HG03135 (cell line): ENCODE results near the gene TEDC1.
"Not testable (repeated sequence)": the region's sequence is repeated elsewhere in the genome, so short reads cannot be mapped to it uniquely, and the experiment has no call there.

Experiments
- ATAC-seq: cut with Tn5 transposase; IDR thresholded peaks from one replicate; pipeline ENCODE4 v1.9.1; 2021; ENCODE audit warnings: mild to moderate bottlenecking, moderate library complexity; ENCODE audit not compliant: unreplicated experiment

The TEDC1 gene

DNA sequence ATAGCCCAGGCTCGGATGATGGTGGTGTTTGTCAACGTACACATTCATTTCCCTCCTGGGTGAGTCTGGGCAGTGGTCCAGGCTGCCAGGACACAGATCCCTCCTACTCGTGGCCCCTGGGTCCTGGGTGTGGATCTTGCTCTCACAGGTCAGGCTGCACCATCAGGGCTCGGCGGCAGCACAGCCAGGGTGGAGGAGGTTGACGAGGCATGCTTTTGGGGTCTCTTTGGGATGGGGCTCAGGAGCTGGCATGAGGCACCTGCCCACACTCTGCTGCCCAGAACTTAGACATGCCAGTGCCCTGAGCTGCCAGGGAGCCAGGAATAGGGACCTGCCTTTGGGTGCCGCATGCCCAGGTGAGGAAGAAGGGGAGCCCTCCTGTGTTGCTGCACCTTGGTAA lies 45.0 kb downstream of the TEDC1 start:
- ATAC-seq, result no peak

DNA sequence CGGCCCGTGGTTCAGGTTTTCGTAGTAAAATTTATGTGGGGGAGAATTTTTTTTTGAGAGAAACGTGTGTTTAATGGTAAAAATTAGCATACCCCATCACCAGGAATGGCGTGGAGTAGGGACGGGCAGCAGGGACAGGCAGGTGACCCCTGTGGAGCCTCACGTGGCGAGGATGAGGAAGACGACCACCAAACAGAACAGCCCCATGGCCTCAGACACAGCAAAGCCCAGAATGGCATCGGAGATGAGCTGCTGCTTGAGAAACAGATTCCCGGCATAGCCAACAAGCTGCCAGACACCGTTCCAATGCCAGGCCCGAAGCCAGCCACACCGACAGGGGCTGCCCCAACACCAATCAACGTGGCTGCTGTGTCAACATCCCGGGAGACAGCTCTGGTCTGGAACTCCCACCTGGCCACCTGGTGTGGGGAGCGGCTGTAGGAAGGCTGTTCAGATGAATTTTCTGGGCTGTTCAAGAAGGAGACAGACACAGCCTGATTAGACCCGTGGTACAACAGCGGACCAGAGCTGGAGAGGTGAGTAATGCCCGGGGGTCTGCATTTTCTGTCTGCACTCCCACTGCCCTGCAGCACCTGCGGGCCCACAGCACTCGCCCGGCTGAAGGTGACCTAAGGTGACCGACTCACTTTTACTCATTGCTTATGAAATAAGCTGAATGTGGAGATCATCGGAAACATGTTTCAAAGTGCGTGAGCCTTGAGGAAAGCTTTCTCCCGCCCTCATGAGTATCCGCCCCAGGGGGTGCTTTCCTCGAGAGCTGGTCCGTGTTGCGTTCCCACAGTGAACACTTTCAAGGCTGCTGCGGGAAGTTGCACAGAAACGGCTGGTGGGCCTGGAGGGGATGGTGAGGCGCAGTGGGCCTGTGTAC lies 45.9 kb downstream of the TEDC1 start:
- ATAC-seq, result no peak

DNA sequence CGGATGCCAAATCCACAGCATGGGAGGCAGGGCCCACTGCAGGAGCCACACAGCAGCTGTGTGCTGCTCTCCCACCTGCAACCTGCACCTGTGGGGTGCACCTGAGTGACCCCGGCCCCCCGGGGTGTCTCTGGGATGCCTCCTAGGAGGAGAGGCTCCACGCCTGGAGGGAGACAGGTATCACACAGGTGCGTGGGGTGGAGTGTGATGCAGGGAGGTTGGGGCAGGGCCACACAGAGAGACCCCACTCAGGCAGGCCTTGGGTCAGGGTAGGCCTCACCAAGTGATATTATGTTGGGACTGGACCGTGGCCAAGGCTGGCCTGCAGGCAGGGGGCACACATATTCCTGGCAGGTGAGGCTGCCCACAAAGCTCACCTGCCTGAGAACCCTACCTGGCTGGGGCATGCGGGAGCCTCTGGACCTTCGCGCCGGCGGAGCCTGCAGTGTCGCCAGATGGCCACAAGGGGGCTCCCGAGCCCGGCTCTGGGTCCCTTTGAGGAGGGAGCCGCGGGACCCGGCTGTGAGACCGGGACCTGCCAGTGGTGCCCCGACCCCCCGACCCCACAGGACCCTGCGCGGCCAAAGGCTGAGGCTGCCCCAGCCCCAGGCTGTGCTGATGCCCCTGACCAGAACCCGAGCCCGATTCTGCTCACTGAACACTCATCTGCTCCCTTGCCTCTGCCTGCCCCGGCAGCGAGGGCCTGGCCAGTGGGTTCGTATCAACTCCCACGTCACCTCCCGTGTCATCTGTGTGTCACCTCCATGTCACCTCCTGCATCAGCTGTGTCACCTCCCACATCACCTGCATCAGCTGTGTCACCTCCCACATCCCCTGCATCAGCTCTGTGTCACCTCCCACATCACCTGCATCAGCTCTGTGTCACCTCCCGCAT lies 46.8 kb downstream of the TEDC1 start:
- ATAC-seq, result no peak

DNA sequence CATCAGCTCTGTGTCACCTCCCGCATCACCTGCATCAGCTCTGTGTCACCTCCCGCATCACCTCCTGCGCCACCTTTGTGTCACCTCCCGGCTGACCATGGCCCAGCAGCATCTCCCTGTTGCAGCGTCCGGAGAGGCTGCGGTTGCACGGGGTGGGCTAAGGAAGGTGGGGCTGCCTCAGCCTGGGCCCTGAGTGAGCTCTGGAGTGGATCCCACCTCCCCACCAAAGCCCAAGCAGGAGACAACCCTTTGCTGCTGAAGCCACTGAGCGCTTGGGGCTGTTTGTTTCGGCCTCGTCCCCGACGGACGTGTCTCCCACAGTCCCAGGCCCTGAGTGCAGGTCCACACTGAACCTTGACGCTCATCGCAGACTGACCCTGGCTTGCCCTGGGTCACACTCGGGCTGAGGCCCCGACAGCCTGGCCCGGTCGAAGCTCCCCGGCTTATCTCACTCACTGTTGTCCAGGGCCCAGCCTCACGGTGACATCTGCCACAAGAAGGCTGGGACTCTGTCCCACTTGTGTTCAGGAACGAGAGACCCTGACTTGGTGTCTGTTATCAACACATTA lies 47.5 kb downstream of the TEDC1 start:
- no peak for ATAC-seq

DNA sequence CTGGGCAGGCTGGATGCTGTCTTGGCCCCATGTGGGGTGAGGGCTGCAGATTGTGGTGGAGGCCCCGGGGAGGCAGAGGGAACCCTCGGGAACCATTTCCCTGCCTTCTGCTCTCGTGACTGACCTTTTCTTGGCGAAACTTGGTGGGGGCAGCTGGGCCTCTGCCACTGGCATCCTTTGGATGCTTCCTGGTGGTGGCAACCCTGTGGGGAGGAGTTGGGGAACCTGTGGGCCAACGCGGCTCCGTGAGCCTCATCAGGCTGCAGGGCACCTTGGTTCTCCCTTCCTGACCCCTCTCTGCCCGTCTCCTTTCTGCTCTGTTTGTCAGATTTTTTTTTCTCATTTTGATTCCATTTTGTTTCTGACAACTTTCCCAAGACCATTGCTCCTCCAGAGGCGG lies 49.8 kb downstream of the TEDC1 start:
- no peak for ATAC-seq

DNA sequence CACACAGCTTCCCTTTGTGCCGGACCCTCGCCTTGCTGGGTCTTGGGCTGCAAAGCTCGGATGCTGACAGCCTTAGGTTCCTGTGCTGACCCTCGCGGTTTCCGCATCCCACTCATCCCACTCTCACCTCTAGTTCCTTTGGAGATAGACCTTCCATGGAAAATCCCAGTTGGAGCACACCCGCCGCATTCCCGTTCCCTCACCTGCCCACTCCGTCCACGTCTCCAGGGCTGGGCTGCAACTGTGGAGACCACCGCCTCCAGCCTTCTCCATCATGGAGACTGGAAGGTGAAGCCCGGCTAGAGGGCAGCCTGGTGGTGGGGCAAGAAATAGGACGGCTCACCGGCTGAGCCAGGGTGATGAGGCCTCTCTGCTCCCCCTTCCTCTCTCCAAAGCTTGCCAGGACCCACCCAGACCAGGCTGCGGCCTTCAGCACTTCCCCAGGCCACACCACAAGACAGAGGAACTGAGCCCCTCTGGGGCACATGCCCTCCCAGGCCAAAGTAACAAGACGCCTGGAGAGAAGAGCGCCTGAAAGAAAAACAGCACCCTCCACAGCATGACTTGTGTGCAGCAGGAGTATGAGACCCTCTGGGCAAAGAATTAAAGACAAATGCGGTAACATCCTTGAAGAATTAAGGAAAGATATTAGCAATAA lies 50.3 kb downstream of the TEDC1 start:
- no peak for ATAC-seq

DNA sequence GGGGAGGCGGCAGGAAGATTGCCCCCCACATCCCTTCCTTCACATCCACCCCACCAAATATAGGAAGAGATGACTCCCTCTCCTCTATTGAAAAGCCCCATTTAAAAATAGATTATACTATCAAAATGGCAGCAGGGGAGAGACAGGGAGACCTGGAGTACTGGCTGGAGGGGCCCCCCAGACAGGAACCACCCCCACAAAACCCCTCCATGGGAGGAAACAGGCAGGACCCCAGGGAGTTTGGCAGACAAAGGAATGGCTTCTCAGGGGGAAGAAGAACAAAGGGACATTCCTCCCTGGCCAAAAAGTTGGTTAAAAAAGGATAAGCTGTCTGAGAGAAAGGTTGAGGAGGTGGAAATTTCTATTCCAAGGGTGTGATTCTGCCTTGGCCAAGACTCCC lies 54.6 kb downstream of the TEDC1 start:
- ATAC-seq, result not testable (repeated sequence)

DNA sequence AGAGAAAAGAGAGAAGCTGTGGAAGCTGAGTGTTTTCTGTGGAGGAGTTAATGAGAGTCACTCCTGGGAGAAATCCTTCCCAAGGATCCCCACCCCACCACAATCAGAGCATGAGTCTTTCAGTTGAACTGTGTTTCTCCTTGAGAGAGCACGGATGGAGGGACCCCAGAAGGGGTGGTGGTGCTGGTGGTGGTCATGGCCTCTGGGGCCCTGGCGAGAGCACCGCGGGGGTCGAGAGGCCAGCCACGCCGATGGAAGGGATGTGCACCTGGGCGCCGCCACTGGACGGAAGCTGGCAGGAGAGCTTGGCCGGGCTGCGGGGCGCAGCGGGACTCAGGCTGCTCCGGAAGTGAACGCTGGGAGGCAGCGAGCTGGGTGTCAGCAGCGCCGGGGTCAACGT lies 55.4 kb downstream of the TEDC1 start:
- ATAC-seq, result not testable (repeated sequence)

DNA sequence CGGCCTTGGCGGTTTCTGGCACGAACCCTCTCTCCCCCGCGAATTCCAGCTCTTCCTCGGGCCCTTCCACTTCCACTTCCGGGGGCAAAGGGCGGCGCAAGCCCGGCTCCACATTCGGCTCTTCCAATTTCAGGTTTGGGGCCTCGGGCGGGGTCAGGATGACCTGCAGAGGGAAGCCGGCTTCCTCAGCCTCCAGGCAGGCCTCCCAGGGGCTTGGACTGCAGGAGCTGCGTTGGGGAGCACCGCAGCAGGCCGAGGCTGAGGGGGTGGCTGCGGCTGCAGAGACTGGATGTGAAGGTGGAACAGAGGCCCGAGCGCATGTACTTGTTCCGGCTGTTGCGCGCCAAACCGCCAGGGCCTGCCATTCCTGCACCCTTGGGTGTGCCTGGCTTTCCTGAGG lies 56.0 kb downstream of the TEDC1 start:
- not testable (repeated sequence) for ATAC-seq

DNA sequence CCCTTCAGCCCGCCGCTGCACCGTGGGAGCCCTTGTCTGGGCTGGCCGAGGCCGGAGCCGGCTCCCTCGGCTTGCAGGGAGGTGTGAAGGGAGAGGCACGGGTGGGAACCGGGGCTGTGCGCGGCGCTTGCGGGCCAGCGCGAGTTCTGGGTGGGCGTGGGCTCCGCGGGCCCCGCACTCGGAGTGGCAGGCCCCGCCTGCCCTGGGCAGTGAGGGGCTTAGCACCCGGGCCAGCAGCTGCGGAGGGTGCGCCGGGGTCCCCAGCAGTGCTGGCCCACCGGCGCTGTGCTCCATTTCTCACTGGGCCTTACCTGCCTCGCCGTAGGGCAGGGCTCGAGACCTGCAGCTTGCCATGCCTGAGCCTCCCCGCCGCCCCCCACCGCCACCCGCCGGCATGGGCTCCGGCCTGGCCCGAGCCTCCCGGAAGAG lies 56.7 kb downstream of the TEDC1 start:
- no peak for ATAC-seq
